Measurements from ENCODE around the gene CHD1L. TPM values are rescaled to one million over a fixed set of nuclear protein-coding genes. Genes with fewer than 3 reads are reported as not detected.

Gene CHD1L
- polyA plus RNA-seq, 1 donor from 2014 or later, result 29.5 TPM

DNA sequence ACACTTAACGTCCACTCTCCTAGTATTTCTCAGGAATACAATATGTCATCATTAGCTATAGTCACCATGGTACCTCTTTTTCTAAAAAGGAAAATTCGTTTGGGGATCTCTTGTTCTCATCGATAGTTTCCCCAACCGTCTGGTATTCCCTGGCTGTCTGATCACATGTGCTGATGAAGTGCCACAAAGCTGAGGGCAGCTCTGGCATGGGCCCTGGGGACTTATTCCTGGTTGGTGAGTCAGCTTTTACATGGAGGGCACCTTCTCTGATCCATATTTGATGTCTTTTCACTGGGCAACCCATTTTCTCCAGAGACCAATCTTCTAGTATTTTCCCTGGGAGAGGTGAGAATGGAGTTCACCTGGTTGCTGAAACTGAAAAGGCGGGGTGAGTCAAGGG is 39.5 kb downstream of the CHD1L start (continued):
- TF ChIP-seq, protein P1, sequence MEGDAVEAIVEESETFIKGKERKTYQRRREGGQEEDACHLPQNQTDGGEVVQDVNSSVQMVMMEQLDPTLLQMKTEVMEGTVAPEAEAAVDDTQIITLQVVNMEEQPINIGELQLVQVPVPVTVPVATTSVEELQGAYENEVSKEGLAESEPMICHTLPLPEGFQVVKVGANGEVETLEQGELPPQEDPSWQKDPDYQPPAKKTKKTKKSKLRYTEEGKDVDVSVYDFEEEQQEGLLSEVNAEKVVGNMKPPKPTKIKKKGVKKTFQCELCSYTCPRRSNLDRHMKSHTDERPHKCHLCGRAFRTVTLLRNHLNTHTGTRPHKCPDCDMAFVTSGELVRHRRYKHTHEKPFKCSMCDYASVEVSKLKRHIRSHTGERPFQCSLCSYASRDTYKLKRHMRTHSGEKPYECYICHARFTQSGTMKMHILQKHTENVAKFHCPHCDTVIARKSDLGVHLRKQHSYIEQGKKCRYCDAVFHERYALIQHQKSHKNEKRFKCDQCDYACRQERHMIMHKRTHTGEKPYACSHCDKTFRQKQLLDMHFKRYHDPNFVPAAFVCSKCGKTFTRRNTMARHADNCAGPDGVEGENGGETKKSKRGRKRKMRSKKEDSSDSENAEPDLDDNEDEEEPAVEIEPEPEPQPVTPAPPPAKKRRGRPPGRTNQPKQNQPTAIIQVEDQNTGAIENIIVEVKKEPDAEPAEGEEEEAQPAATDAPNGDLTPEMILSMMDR (IDR thresholded peaks at IDR 0.05; ENCODE audit: poor library complexity, severe bottlenecking), result no peak
- TF ChIP-seq SMC3 (conservative IDR thresholded peaks at IDR 0.05; ENCODE audit: poor library complexity) (no peak), MXI1 (conservative IDR thresholded peaks at IDR 0.05; ENCODE audit: poor library complexity, severe bottlenecking) (no peak), POLR2AphosphoS5 (IDR thresholded peaks at IDR 0.05) (no peak)

- no peak for TF ChIP-seq MXI1 (conservative IDR thresholded peaks at IDR 0.05; ENCODE audit: poor library complexity, severe bottlenecking)
- TF ChIP-seq SMC3 (conservative IDR thresholded peaks at IDR 0.05; ENCODE audit: poor library complexity), result no peak
- TF ChIP-seq, protein P1 (IDR thresholded peaks at IDR 0.05; ENCODE audit: poor library complexity, severe bottlenecking), result no peak
- no peak for TF ChIP-seq TAF1 (IDR thresholded peaks at IDR 0.05; ENCODE audit: low read depth)
- no peak for TF ChIP-seq REST (IDR thresholded peaks at IDR 0.05; ENCODE audit: borderline replicate concordance)
- no peak for TF ChIP-seq RAD21 (conservative IDR thresholded peaks at IDR 0.05)
- TF ChIP-seq EZH2 (IDR thresholded peaks at IDR 0.05; ENCODE audit: borderline replicate concordance, insufficient read depth, low read length, poor library complexity, severe bottlenecking), result no peak
- TF ChIP-seq POLR2AphosphoS5 (IDR thresholded peaks at IDR 0.05), result no peak
- TF ChIP-seq EP300 (conservative IDR thresholded peaks at IDR 0.05; ENCODE audit: poor library complexity, severe bottlenecking), result no peak
- Histone ChIP-seq H3K79me2 (replicated peaks; ENCODE audit: insufficient read depth, low read length) (no peaks in the 10 kb centered on the region), H3K9me2 (ENCODE audit: insufficient read depth, low read length) (no peaks in the 10 kb centered on the region), H3K27me3 (ENCODE audit: insufficient read depth, low read depth, low read length) (no peaks in the 10 kb centered on the region), H2AFZ (ENCODE audit: low read depth, low read length) (no peak overlapping the region), H3K4me2 (ENCODE audit: low read length) (no peak overlapping the region), H3K36me3 (ENCODE audit: insufficient read depth, low read length) (peaks cover 10% of the 10 kb centered on the region), H3K4me3 (ENCODE audit: low read length) (no peak overlapping the region), H3F3A (ENCODE audit: insufficient read depth, low read length, poor library complexity, severe bottlenecking) (no peaks in the 10 kb centered on the region), H4K20me1 (ENCODE audit: insufficient read depth) (no peaks in the 10 kb centered on the region), H3K9me3 (ENCODE audit: low read length) (no peaks in the 10 kb centered on the region), H3K9ac (ENCODE audit: low read length) (no peak overlapping the region), H3K27ac (ENCODE audit: low read length) (no peak overlapping the region)
These were observed 40.5 kb downstream of the CHD1L start for GRCh38 chr1:147283011-147283410.
